ENCODE results near the gene TMPRSS7.
"Not testable (repeated sequence)": the region's sequence is repeated elsewhere in the genome, so short reads cannot be mapped to it uniquely, and the experiment has no call there.

TMPRSS7 gene

GRCh38 chr3:112059497-112059896, 25.0 kb downstream of the TMPRSS7 start:
- DNase-seq (ENCODE audit: low spot score) = no peak

- peak; percentile 24 for DNase-seq (ENCODE audit: low spot score)
These were observed 26.6 kb downstream of the TMPRSS7 start for GRCh38 chr3:112061152-112061551.

- not testable (repeated sequence) for DNase-seq (ENCODE audit: low spot score)
These were observed 38.0 kb downstream of the TMPRSS7 start for GRCh38 chr3:112072387-112073060.

- no peak for DNase-seq (ENCODE audit: low spot score)
These were observed 39.5 kb downstream of the TMPRSS7 start for GRCh38 chr3:112074006-112074405.

GRCh38 chr3:112074616-112075497, 40.3 kb downstream of the TMPRSS7 start:
- peak; percentile 79 for DNase-seq (ENCODE audit: low spot score)

GRCh38 chr3:112078125-112079083, 43.9 kb downstream of the TMPRSS7 start:
- DNase-seq (ENCODE audit: low spot score) = no peak

GRCh38 chr3:112083239-112083638, 48.7 kb downstream of the TMPRSS7 start:
- DNase-seq (ENCODE audit: low spot score) = no peak

GRCh38 chr3:112084980-112085705, 50.6 kb downstream of the TMPRSS7 start:
- no peak for DNase-seq (ENCODE audit: low spot score)

- DNase-seq (ENCODE audit: low spot score) = no peak
These were observed 51.2 kb downstream of the TMPRSS7 start for GRCh38 chr3:112085735-112086075.

GRCh38 chr3:112086076-112086854, 51.7 kb downstream of the TMPRSS7 start, which contains the start of gene C3orf52:
Gene C3orf52, plus strand, starts transcription at chr3:112086389. Its CDS starts 19 bp downstream, at chr3:112086408.
- DNase-seq (ENCODE audit: low spot score) = peak; percentile 90

- DNase-seq (ENCODE audit: low spot score) = peak; percentile 63
These were observed 52.5 kb downstream of the TMPRSS7 start for GRCh38 chr3:112086875-112087524.

GRCh38 chr3:112087746-112088145, 53.2 kb downstream of the TMPRSS7 start:
- no peak for DNase-seq (ENCODE audit: low spot score)

- DNase-seq (ENCODE audit: low spot score) = no peak
These were observed 54.4 kb downstream of the TMPRSS7 start for GRCh38 chr3:112088944-112089343.

GRCh38 chr3:112089956-112090886, 55.7 kb downstream of the TMPRSS7 start:
- DNase-seq (ENCODE audit: low spot score) = no peak

GRCh38 chr3:112090887-112091586, 56.5 kb downstream of the TMPRSS7 start:
- DNase-seq (ENCODE audit: low spot score) = no peak

- DNase-seq (ENCODE audit: low spot score) = no peak
These were observed 58.1 kb downstream of the TMPRSS7 start for GRCh38 chr3:112092496-112093179.

GRCh38 chr3:112093180-112093522, 58.6 kb downstream of the TMPRSS7 start:
- DNase-seq (ENCODE audit: low spot score) = no peak

- DNase-seq (ENCODE audit: low spot score) = no peak
These were observed 61.2 kb downstream of the TMPRSS7 start for GRCh38 chr3:112095731-112096130.

Data from hepatic stellate cell (primary cell).